Nephron progenitor cell (in vitro differentiated cells): ENCODE data around the gene SMIM10L2A.

ENCODE experiments used
- DNase-seq: peaks from one replicate; pipeline ENCODE4 v3.0.0; 2021
- H3K27ac Mint-ChIP-seq: 2 replicates; pipeline ENCODE4 v1.8.0; 2021; ENCODE audit warnings: mild to moderate bottlenecking, moderate library complexity, mixed read lengths
- H3K27me3 Mint-ChIP-seq: 2 replicates; pipeline ENCODE4 v1.8.0; 2021; ENCODE audit warnings: mild to moderate bottlenecking, low read depth, mixed read lengths; ENCODE audit not compliant: poor library complexity
- H3K36me3 Mint-ChIP-seq: 2 replicates; pipeline ENCODE4 v1.8.0; 2021; ENCODE audit warnings: low read depth, mixed read lengths
- H3K4me1 Mint-ChIP-seq: 2 replicates; pipeline ENCODE4 v1.8.0; 2021; ENCODE audit warnings: mixed read lengths
- H3K4me3 Mint-ChIP-seq: 2 replicates; pipeline ENCODE4 v1.8.0; 2021; ENCODE audit warnings: mild to moderate bottlenecking, moderate library complexity, mixed read lengths
- H3K9me3 Mint-ChIP-seq: 2 replicates; pipeline ENCODE4 v1.8.0; 2021; ENCODE audit warnings: mild to moderate bottlenecking, moderate library complexity, mixed read lengths
- CTCF ChIP-seq: fragments of 200-600 bp; sonication (generic); IDR thresholded peaks from 2 replicates; pipeline ENCODE4 v1.5.0; 2021; ENCODE audit warnings: antibody characterized with exemption

The SMIM10L2A gene

GRCh38 chrX:135436456-135436855 lies 14.7 kb downstream of the SMIM10L2A start:
- H3K36me3 Mint-ChIP-seq = no peaks in the 10 kb centered on the region
- no peaks in the 10 kb centered on the region for H3K27me3 Mint-ChIP-seq
- no peak for DNase-seq
- H3K4me1 Mint-ChIP-seq = no peaks in the 10 kb centered on the region
- H3K9me3 Mint-ChIP-seq = peaks cover 54% of the 10 kb centered on the region
- no peak overlapping the region for H3K4me3 Mint-ChIP-seq
- H3K27ac Mint-ChIP-seq = no peak overlapping the region
- no peak for TF ChIP-seq CTCF

GRCh38 chrX:135436966-135437866 lies 15.5 kb downstream of the SMIM10L2A start:
- Mint-ChIP-seq H3K9me3 (peaks cover 47% of the 10 kb centered on the region), H3K27me3 (no peaks in the 10 kb centered on the region), H3K4me3 (no peak overlapping the region), H3K36me3 (no peaks in the 10 kb centered on the region), H3K27ac (no peak overlapping the region), H3K4me1 (no peaks in the 10 kb centered on the region)
- DNase-seq = no peak
- TF ChIP-seq CTCF = no peak

GRCh38 chrX:135437867-135438733 lies 16.4 kb downstream of the SMIM10L2A start:
- H3K27ac Mint-ChIP-seq = no peak overlapping the region
- no peaks in the 10 kb centered on the region for H3K4me1 Mint-ChIP-seq
- no peak for DNase-seq
- no peaks in the 10 kb centered on the region for H3K27me3 Mint-ChIP-seq
- H3K4me3 Mint-ChIP-seq = no peak overlapping the region
- H3K36me3 Mint-ChIP-seq = no peaks in the 10 kb centered on the region
- peaks cover 39% of the 10 kb centered on the region for H3K9me3 Mint-ChIP-seq
- no peak for TF ChIP-seq CTCF

- Mint-ChIP-seq H3K4me3 (no peak overlapping the region), H3K27ac (no peak overlapping the region), H3K4me1 (no peaks in the 10 kb centered on the region), H3K36me3 (no peaks in the 10 kb centered on the region), H3K27me3 (no peaks in the 10 kb centered on the region), H3K9me3 (peaks cover 39% of the 10 kb centered on the region)
- no peak for DNase-seq
- TF ChIP-seq CTCF = no peak
These were observed 16.9 kb downstream of the SMIM10L2A start for GRCh38 chrX:135438734-135439043.

GRCh38 chrX:135449637-135450550 lies 28.1 kb downstream of the SMIM10L2A start:
- no peaks in the 10 kb centered on the region for H3K36me3 Mint-ChIP-seq
- H3K4me1 Mint-ChIP-seq = no peaks in the 10 kb centered on the region
- H3K27ac Mint-ChIP-seq = no peak overlapping the region
- no peak for DNase-seq
- peaks cover 36% of the 10 kb centered on the region for H3K9me3 Mint-ChIP-seq
- no peak overlapping the region for H3K4me3 Mint-ChIP-seq
- TF ChIP-seq CTCF = no peak
- H3K27me3 Mint-ChIP-seq = peaks cover 6% of the 10 kb centered on the region
